ENCODE data around the gene LHX3.

- TF ChIP-seq CREB5 (CRISPR knock-in tag; IDR thresholded peaks at IDR 0.05; ENCODE audit: low read depth) = no peak
- TF ChIP-seq ZNF70 (CRISPR knock-in tag; IDR thresholded peaks at IDR 0.05) = no peak
- no peak for TF ChIP-seq RARB (CRISPR knock-in tag; IDR thresholded peaks at IDR 0.05)
- no peak for TF ChIP-seq ARNTL (CRISPR knock-in tag; IDR thresholded peaks at IDR 0.05; ENCODE audit: borderline replicate concordance, low read depth)
- no peak for TF ChIP-seq CSDC2 (CRISPR knock-in tag; IDR thresholded peaks at IDR 0.05)
- no peak for TF ChIP-seq TOX (CRISPR knock-in tag; IDR thresholded peaks at IDR 0.05; ENCODE audit: borderline replicate concordance)
- no peak for TF ChIP-seq OSR1 (CRISPR knock-in tag; IDR thresholded peaks at IDR 0.05)
- TF ChIP-seq ZFP30 (CRISPR knock-in tag; IDR thresholded peaks at IDR 0.05) = no peak
- no peak for TF ChIP-seq PPARA (CRISPR knock-in tag; IDR thresholded peaks at IDR 0.05; ENCODE audit: borderline replicate concordance)
- no peak for TF ChIP-seq ZNF565 (CRISPR knock-in tag; conservative IDR thresholded peaks at IDR 0.05; ENCODE audit: low read depth)
- TF ChIP-seq TSHZ2 (CRISPR knock-in tag; IDR thresholded peaks at IDR 0.05) = no peak
- TF ChIP-seq GLIS3 (CRISPR knock-in tag; IDR thresholded peaks at IDR 0.05) = no peak
- no peak for TF ChIP-seq ZFP3 (CRISPR knock-in tag; IDR thresholded peaks at IDR 0.05)
- no peak for TF ChIP-seq ZNF8 (CRISPR knock-in tag; IDR thresholded peaks at IDR 0.05)
Measured at GRCh38 chr9:136209232-136209631, 4.3 kb upstream of the LHX3 start.
